A549 (cell line): ENCODE data around the gene ADARB1. TPM values are rescaled to one million over a fixed set of nuclear protein-coding genes. Genes with fewer than 3 reads are reported as not detected.
A peak's percentile ranks its signal among the peaks of the same experiment; 100 is the strongest.

Experiments
- ATAC-seq, 2 experiments: fragments of 200-7000 bp in 1 of 2; fragments of >200 bp in 1 of 2; cut with Nextera tagmentation in 1 of 2; cut with Tn5 transposase in 1 of 2; 3 replicates each; pipeline versions ENCODE4 v1.8.0 to v1.9.1; 2018 to 2020; ENCODE audit warnings: mild to moderate bottlenecking in 1 of 2, moderate library complexity in 1 of 2
- CTCF ChIA-PET: fragments of 300-600 bp; sonication (Branson Sonifier 250); formaldehyde crosslinking; extraction: SDS; loops from one replicate; lab custom pipeline; 2021; ENCODE audit warnings: antibody characterized with exemption, inconsistent platforms; lab: Yijun Ruan, JAX
- POLR2A ChIA-PET: fragments of 350-600 bp; formaldehyde crosslinking; extraction: SDS; loops from one replicate; lab custom pipeline; 2021; ENCODE audit warnings: antibody characterized with exemption, inconsistent platforms; lab: Yijun Ruan, JAX
- DNase-seq, 2 experiments: peaks; one replicate each; pipeline versions ENCODE4 v3.0.0 to v3.0.0-alpha.2; 2011 to 2016; ENCODE audit warnings: low read depth in 1 of 2, low spot score in 1 of 2
- FAIRE-seq: peaks from 2 replicates; lab custom pipeline; 2011; peaks lifted over from hg19 to GRCh38; lab: Jason Lieb, UNC
- H3K27ac ChIP-seq, 2 experiments: fragments of >200 bp; sonication (Bioruptor Twin); formaldehyde crosslinking; 3 replicates each; pipeline ENCODE4 v1.5.1; 2016 to 2017
- H3K4me1 ChIP-seq: fragments of >200 bp; sonication (Bioruptor Twin); formaldehyde crosslinking; 3 replicates; pipeline ENCODE4 v1.6.1; 2016
- H3K4me2 ChIP-seq: fragments of >200 bp; sonication (Bioruptor Twin); formaldehyde crosslinking; 3 replicates; pipeline ENCODE4 v1.6.1; 2016
- H3K4me3 ChIP-seq: fragments of >200 bp; sonication (Bioruptor Twin); formaldehyde crosslinking; 3 replicates; pipeline ENCODE4 v1.5.1; 2016
- H3K9me3 ChIP-seq: fragments of >200 bp; sonication (Bioruptor Twin); formaldehyde crosslinking; 3 replicates; pipeline ENCODE4 v1.6.1; 2016
- BCL3 ChIP-seq: fragments of >200 bp; sonication (Bioruptor Twin); formaldehyde crosslinking; IDR thresholded peaks from 3 replicates; pipeline ENCODE4 v1.6.1; 2016
- BHLHE40 ChIP-seq: IDR thresholded peaks from 2 replicates; pipeline ENCODE4 v1.6.1; 2012; ENCODE audit warnings: low read depth, low read length, inconsistent platforms
- CBX8 ChIP-seq: fragments of 200-600 bp; sonication (generic); IDR thresholded peaks from 2 replicates; pipeline ENCODE4 v1.6.1; 2016
- CHD4 ChIP-seq: fragments of 200-600 bp; sonication (generic); IDR thresholded peaks from 2 replicates; pipeline ENCODE4 v1.6.1; 2016; ENCODE audit warnings: antibody characterized with exemption, mild to moderate bottlenecking, borderline replicate concordance
- CTCF ChIP-seq: fragments of >200 bp; sonication (Bioruptor Twin); formaldehyde crosslinking; IDR thresholded peaks from 3 replicates; pipeline ENCODE4 v1.5.1; 2016
- E2F6 ChIP-seq: IDR thresholded peaks from 2 replicates; pipeline ENCODE4 v1.6.1; 2012; ENCODE audit warnings: low read depth, borderline replicate concordance
- HDAC2 ChIP-seq: fragments of 200-600 bp; sonication (generic); IDR thresholded peaks from 2 replicates; pipeline ENCODE4 v1.6.1; 2016
- HOXB5 ChIP-seq: fragments of 250-450 bp; sonication (Bioruptor Pico); IDR thresholded peaks from 2 replicates; pipeline ENCODE4 v1.5.0; 2020; ENCODE audit warnings: mild to moderate bottlenecking, moderate library complexity
- KDM1A ChIP-seq: fragments of 200-600 bp; sonication (generic); IDR thresholded peaks from 2 replicates; pipeline ENCODE4 v1.6.1; 2016; ENCODE audit warnings: low read depth, mild to moderate bottlenecking
- PBX3 ChIP-seq: IDR thresholded peaks from 2 replicates; pipeline ENCODE4 v1.6.1; 2012
- PHF8 ChIP-seq: fragments of 200-600 bp; sonication (generic); IDR thresholded peaks from 2 replicates; pipeline ENCODE4 v1.6.1; 2016; ENCODE audit warnings: low read depth, mild to moderate bottlenecking, antibody characterized with exemption, moderate library complexity, borderline replicate concordance
- POLR2AphosphoS2 ChIP-seq: conservative IDR thresholded peaks from 2 replicates; pipeline ENCODE4 v1.6.1; 2012; ENCODE audit warnings: low read length, improper control_type of control experiment, inconsistent platforms
- RCOR1 ChIP-seq: fragments of 150-350 bp; IDR thresholded peaks from 2 replicates; pipeline ENCODE4 v1.6.1; 2014; ENCODE audit warnings: antibody characterized with exemption, low read length, low read depth
- WGBS: methylation state at CpG from one replicate; pipeline ENCODE4 v1.1.6; 2017; ENCODE audit errors: missing lambda C conversion rate; 5-methylcytosine and 5-hydroxymethylcytosine counted together
- polyA plus RNA-seq, 4 experiments: library from polyadenylated mRNA; depleted of rRNA in 3 of 4; stranded (reverse); fragments of >200 nt; fragmentation: RNase III in 1 of 4; extraction: RNeasy Plus Mini Kit Qiagen cat#74134 plus additional on column Dnase treatment in 1 of 4; gene quantifications; 2 replicates in 3 of 4; 3 replicates in 1 of 4; pipeline ENCODE4 v1.2.3, GENCODE V29; 2011 to 2017
- TF ChIP-seq, protein P1 (sequence below): fragments of 450-650 bp; IDR thresholded peaks from 2 replicates; pipeline ENCODE4 v1.6.1; 2014; ENCODE audit warnings: antibody characterized with exemption

Gene ADARB1
- polyA plus RNA-seq, 2 of the 4 experiments (the other 2 are of a cell fraction): 3.2 to 5.7 TPM

DNA sequence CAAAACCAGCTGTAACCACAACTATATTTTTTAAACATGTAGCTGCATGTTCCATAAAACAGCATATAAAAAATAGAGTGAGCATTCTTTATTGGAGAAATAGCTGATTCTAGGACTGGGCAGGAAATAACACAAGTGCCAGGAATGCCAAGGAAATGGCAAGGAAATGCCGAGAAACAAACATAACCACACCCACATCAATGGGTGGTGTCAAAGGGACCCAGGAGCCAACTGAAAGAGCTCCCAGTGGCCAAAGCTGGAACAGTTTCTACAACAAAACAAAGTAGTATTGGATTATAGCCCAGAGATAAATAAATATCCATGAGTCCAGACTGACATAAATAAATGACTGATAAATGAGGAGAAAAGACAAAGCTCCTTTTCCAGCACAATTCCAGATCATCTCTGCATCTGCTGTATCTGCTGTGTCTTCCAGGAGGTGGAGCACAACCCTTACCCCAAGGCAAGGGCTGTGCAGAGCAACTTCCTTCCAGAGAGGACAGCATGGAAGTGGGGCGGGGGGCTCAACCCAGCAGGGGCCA lies 28.1 kb downstream of the ADARB1 start:
- FAIRE-seq: no peak
- H3K4me3 ChIP-seq: no peak overlapping the region

DNA sequence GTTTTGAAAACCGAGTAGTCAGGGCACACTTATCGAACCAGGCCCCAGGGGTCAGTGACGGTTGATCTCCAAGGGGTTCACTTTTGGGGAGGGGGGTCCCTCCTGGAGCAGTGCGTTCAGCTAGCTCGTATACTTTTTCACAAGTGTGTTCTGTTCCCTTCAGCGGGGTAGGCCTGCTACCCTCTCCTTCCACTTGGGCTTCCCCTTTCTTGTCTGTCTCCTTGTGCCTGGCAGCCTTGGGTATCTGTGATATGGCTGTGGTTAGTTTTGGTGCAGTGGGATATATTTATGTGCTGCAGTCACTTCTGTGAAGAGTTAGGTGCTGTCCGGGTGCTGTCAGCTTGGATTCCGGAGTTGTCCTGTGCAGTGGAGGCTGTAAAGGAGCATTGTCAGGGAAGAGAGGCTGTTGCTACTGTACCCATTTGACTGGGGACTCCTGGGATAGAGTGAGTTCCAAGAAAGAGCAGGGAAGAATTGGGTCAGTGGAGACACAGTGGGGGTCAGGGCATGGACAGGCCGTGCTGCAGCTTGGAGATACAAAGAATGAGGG lies 29.7 kb downstream of the ADARB1 start:
- TF ChIP-seq CBX8 (no peak), HOXB5 (CRISPR knock-in tag) (no peak), KDM1A (no peak), RCOR1 (no peak), HDAC2 (no peak), PBX3 (no peak), BHLHE40 (no peak), CHD4 (no peak), CTCF (no peak), BCL3 (no peak), E2F6 (no peak), POLR2AphosphoS2 (no peak), PHF8 (no peak)
- TF ChIP-seq, protein P1, sequence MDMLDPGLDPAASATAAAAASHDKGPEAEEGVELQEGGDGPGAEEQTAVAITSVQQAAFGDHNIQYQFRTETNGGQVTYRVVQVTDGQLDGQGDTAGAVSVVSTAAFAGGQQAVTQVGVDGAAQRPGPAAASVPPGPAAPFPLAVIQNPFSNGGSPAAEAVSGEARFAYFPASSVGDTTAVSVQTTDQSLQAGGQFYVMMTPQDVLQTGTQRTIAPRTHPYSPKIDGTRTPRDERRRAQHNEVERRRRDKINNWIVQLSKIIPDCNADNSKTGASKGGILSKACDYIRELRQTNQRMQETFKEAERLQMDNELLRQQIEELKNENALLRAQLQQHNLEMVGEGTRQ: no peak
- TF ChIP-seq, all 56 proteins: peak for 0
- ChIA-PET POLR2A (no interaction called here), CTCF (no interaction called here)
- H3K27ac ChIP-seq: no peak overlapping the region
- ATAC-seq (no peak), FAIRE-seq (no peak), DNase-seq (no peak)
- H3K4me1 ChIP-seq: peaks cover 19% of the 10 kb centered on the region; the same call in 2 of the 3 replicates
- peak overlapping the region; percentile 14; the same call in 1 of the 3 replicates for H3K4me2 ChIP-seq
- H3K9me3 ChIP-seq: no peaks in the 10 kb centered on the region
- no peak overlapping the region for H3K4me3 ChIP-seq
- WGBS: 88% methylated on average over 9 of the region's 9 CpGs

More for the DNA sequence above, 28.1 kb downstream of the ADARB1 start:
- peak overlapping the region; percentile 64 for H3K4me2 ChIP-seq
- ATAC-seq (peak; percentile 50 to 93; a peak in 4 of 6 replicates), DNase-seq (peak; percentile 37 to 59)
- 0% methylated on average over 2 of the region's 2 CpGs for WGBS
- peaks cover 19% of the 10 kb centered on the region; the same call in 2 of the 3 replicates for H3K4me1 ChIP-seq
- no peaks in the 10 kb centered on the region for H3K9me3 ChIP-seq
- H3K27ac ChIP-seq: 0 out of 6 replicates have a peak overlapping the region, but pooled peaks of 1 of the 2 experiments have one; percentile 53
- POLR2A ChIA-PET: no interaction called here
- CTCF ChIA-PET: interaction anchor here (0.8 to 7.7 kb wide), 9 partner anchors 8 to 134 kb away, joined by 3 to 65 read pairs (median 4); no protein-coding TSS in a partner anchor
- TF ChIP-seq BCL3: no peak
- TF ChIP-seq CTCF: 0 out of 3 replicates have a peak, but pooled peaks have one; percentile 8
